Keratinocyte (primary cell): ENCODE measurements around the gene TYW1B.
"Not testable (repeated sequence)": the region's sequence is repeated elsewhere in the genome, so short reads cannot be mapped to it uniquely, and the experiment has no call there.

ENCODE experiments used
- EZH2 ChIP-seq: IDR thresholded peaks from one replicate; pipeline ENCODE4 v1.6.1; 2012; ENCODE audit warnings: inconsistent platforms, mild to moderate bottlenecking, low read length, moderate library complexity
- TF ChIP-seq, protein P1 (sequence below), 3 experiments: IDR thresholded peaks in 1 of 3; conservative IDR thresholded peaks in 1 of 3; optimal IDR thresholded peaks in 1 of 3; 2 replicates in 2 of 3; 3 replicates in 1 of 3; pipeline versions ENCODE3 to v1.5.1; 2011; ENCODE audit warnings: low read length in 3 of 3, mild to moderate bottlenecking in 3 of 3, moderate library complexity in 2 of 3, control low read depth in 1 of 3, inconsistent platforms in 1 of 3; ENCODE audit not compliant: insufficient read depth in 2 of 3; ENCODE audit errors: extremely low read depth in 1 of 3

DNA sequence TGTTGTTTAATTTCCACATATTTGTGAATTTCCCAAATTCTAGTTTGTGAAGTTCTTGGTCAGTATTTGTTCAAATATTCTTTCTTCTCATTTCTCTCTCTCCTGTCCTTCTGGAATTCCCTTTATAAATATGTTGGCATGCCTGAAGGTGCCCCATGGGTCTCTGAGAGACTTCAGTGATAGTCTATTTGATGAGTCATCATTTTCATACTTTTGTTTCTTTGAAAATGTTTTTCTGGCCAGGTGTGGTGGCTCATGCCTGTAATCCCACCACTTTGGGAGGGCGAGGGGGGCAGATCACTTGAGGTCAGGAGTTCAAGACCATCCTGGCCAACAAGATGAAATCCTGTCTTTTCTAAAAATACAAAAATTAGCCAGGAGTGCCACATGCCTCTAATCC lies 127.5 kb downstream of the TYW1B start:
- TF ChIP-seq, protein P1, sequence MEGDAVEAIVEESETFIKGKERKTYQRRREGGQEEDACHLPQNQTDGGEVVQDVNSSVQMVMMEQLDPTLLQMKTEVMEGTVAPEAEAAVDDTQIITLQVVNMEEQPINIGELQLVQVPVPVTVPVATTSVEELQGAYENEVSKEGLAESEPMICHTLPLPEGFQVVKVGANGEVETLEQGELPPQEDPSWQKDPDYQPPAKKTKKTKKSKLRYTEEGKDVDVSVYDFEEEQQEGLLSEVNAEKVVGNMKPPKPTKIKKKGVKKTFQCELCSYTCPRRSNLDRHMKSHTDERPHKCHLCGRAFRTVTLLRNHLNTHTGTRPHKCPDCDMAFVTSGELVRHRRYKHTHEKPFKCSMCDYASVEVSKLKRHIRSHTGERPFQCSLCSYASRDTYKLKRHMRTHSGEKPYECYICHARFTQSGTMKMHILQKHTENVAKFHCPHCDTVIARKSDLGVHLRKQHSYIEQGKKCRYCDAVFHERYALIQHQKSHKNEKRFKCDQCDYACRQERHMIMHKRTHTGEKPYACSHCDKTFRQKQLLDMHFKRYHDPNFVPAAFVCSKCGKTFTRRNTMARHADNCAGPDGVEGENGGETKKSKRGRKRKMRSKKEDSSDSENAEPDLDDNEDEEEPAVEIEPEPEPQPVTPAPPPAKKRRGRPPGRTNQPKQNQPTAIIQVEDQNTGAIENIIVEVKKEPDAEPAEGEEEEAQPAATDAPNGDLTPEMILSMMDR (optimal IDR thresholded peaks at IDR 0.05 in 1 of 3, IDR thresholded peaks at IDR 0.05 in 1 of 3, conservative IDR thresholded peaks at IDR 0.05 in 1 of 3; ENCODE audit: extremely low read depth in 1 of 3, insufficient read depth in 2 of 3, low read length in 3 of 3), result not testable (repeated sequence)
- not testable (repeated sequence) for TF ChIP-seq EZH2
